Pancreas (tissue), 10 donors: ENCODE results near the gene KSR2. TPM values are rescaled to one million over a fixed set of nuclear protein-coding genes. Genes with fewer than 3 reads are reported as not detected.
"Not testable (repeated sequence)": the region's sequence is repeated elsewhere in the genome, so short reads cannot be mapped to it uniquely, and the experiment has no call there.

Source experiments
- ATAC-seq, 4 donors: fragments of 200-7000 bp; cut with Tn5 transposase; one replicate each; pipeline versions ENCODE4 v1.8.0 to v1.9.1; 2020; ENCODE audit warnings: mild to moderate bottlenecking in 4 of 4, moderate library complexity in 4 of 4
- DNase-seq, 6 donors: peaks; one replicate each; pipeline ENCODE4 v3.0.0-alpha.2; 2020
- FAIRE-seq: peaks from 2 replicates; lab custom pipeline; 2012; peaks lifted over from hg19 to GRCh38; lab: Jason Lieb, UNC
- H3K27ac ChIP-seq, 4 donors: fragments of 200-600 bp; sonication (generic); 1 replicate in 3 of 4; 2 replicates in 1 of 4; pipeline versions ENCODE4 v1.5.0 to v1.8.0; 2020
- H3K27me3 ChIP-seq, 4 donors: fragments of 200-600 bp; one replicate each; pipeline ENCODE4 v1.8.0; 2021
- H3K36me3 ChIP-seq, 3 donors: fragments of 200-600 bp; sonication (generic) in 1 of 3; one replicate each; pipeline versions ENCODE4 v1.5.0 to v1.8.0; 2020 to 2021
- H3K4me1 ChIP-seq, 3 donors: fragments of 200-600 bp; one replicate each; pipeline ENCODE4 v1.8.0; 2021
- H3K4me3 ChIP-seq, 4 donors: fragments of 200-600 bp; sonication (generic) in 2 of 4; one replicate each; pipeline versions ENCODE4 v1.5.0 to v1.8.0; 2020 to 2021
- H3K9me3 ChIP-seq, 4 donors: fragments of 200-600 bp; one replicate each; pipeline ENCODE4 v1.8.0; 2021
- CTCF ChIP-seq, 4 donors: fragments of 200-600 bp; sonication (generic) in 3 of 4; IDR thresholded peaks; one replicate each; pipeline versions ENCODE4 v1.5.0 to v1.8.0; 2021; ENCODE audit warnings: antibody characterized with exemption in 4 of 4
- WGBS, 2 donors: extraction: QIAGEN DNeasy Blood & Tissue Kit; methylation state at CpG; one replicate each; pipeline ENCODE4 v1.1.7; 2013; 5-methylcytosine and 5-hydroxymethylcytosine counted together
- intact Hi-C, 3 donors: fragments of 100-400 bp; cut with DNase I; formaldehyde crosslinking; loops; one replicate each; pipeline versions ENCODE4 v1.11.1 to v1.14.2; 2022
- polyA plus RNA-seq, 2 donors: library from polyadenylated mRNA; stranded (reverse); fragments of 200-250 nt; gene quantifications; one replicate each; pipeline ENCODE4 v1.2.3, GENCODE V29; 2013
- total RNA-seq, 6 donors: library from RNA; stranded (reverse); fragmentation: NEBNext Ultra II Directional in 4 of 6; extraction: Animal tissue kit (Norgen Biotek cat#: 25700) in 4 of 6; gene quantifications; one replicate each; pipeline versions ENCODE4 v1.2.1 to v1.2.4, GENCODE V29; 2021 to 2023
- donor health status: healthy with polysubstance abuse.
- donor health status: DM: no; HTN: no; CAD: no; lungs with moderate emphysema.
- donor health status: DM: no; HTN: no; CAD: no.
- donor health status: control.
- donor health status: control.
- donor health status: Bipolar disorder and iron deficiency.
- donor health status: DM: yes; HTN: yes; CAD: no.
- donor health status: DM: no; HTN: no; CAD: no.
- donor health status: DM: no; HTN: no; CAD: no.
- donor health status: DM: yes; HTN: yes; CAD: no.

KSR2 gene
- total and polyA plus RNA-seq, 8 donors, result 0.68 to 1.8 (median 1.3) TPM

GRCh38 chr12:117897372-117898161, 71.2 kb downstream of the KSR2 start:
- intact Hi-C loops, result no loop called here
- Histone ChIP-seq H3K27ac (no peak overlapping the region), H3K4me3 (no peak overlapping the region), H3K36me3 (no peaks in the 10 kb centered on the region), H3K4me1 (no peaks in the 10 kb centered on the region), H3K27me3 (no peaks in the 10 kb centered on the region), H3K9me3 (no peaks in the 10 kb centered on the region)
- no peak for FAIRE-seq
- ATAC-seq, result no peak
- DNase-seq, result no peak
- WGBS, 2 donors, result 78 to 84% methylated on average over 14 of the region's 14 CpGs
- no peak for TF ChIP-seq CTCF (IDR thresholded peaks at IDR 0.05)

GRCh38 chr12:117896009-117896408, 72.8 kb downstream of the KSR2 start:
- FAIRE-seq (no peak), DNase-seq (no peak), ATAC-seq (no peak)
- no peaks in the 10 kb centered on the region for H3K4me1 ChIP-seq
- no peaks in the 10 kb centered on the region for H3K9me3 ChIP-seq
- H3K27me3 ChIP-seq, result no peaks in the 10 kb centered on the region
- H3K27ac ChIP-seq, result no peak overlapping the region
- WGBS, 2 donors, result 97 to 98% methylated on average over 1 of the region's 1 CpG
- H3K4me3 ChIP-seq, result no peak overlapping the region
- no peaks in the 10 kb centered on the region for H3K36me3 ChIP-seq
- intact Hi-C loops, result no loop called here
- no peak for TF ChIP-seq CTCF (IDR thresholded peaks at IDR 0.05)

GRCh38 chr12:117892441-117892840, 76.3 kb downstream of the KSR2 start:
- Histone ChIP-seq H3K27me3 (no peaks in the 10 kb centered on the region), H3K9me3 (no peaks in the 10 kb centered on the region), H3K4me3 (no peak overlapping the region), H3K36me3 (no peaks in the 10 kb centered on the region), H3K4me1 (no peaks in the 10 kb centered on the region), H3K27ac (no peak overlapping the region)
- ATAC-seq (no peak), FAIRE-seq (no peak), DNase-seq (no peak)
- no peak for TF ChIP-seq CTCF (IDR thresholded peaks at IDR 0.05)
- intact Hi-C loops, result no loop called here

GRCh38 chr12:117891265-117891664, 77.5 kb downstream of the KSR2 start:
- intact Hi-C loops, H3K9me3 ChIP-seq, H3K4me3 ChIP-seq, H3K27me3 ChIP-seq, ATAC-seq, H3K36me3 ChIP-seq, H3K4me1 ChIP-seq, DNase-seq, FAIRE-seq, H3K27ac ChIP-seq: not testable (repeated sequence)
- WGBS, 2 donors, result 94 to 96% methylated on average over 3 of the region's 3 CpGs

- 83 to 84% methylated on average over 2 of the region's 2 CpGs for WGBS, 2 donors
- peak in 1 of 4 donors; percentile 53 for ATAC-seq
- no peak for TF ChIP-seq CTCF (IDR thresholded peaks at IDR 0.05)
These were observed 78.1 kb downstream of the KSR2 start for GRCh38 chr12:117890644-117891043.

More at GRCh38 chr12:117890644-117891043, 78.1 kb downstream of the KSR2 start:
- Histone ChIP-seq H3K36me3 (no peaks in the 10 kb centered on the region), H3K9me3 (no peaks in the 10 kb centered on the region), H3K27me3 (no peaks in the 10 kb centered on the region), H3K27ac (no peak overlapping the region), H3K4me3 (no peak overlapping the region), H3K4me1 (no peaks in the 10 kb centered on the region)
- no peak for DNase-seq
- intact Hi-C loops, result no loop called here
- no peak for FAIRE-seq
